Breast epithelium (tissue), 4 donors: ENCODE measurements around the gene COX10. TPM values are rescaled to one million over a fixed set of nuclear protein-coding genes. Genes with fewer than 3 reads are reported as not detected.

Experiments used
- DNase-seq, 2 donors: peaks; one replicate each; pipeline ENCODE4 v3.0.0-alpha.2; 2019; ENCODE audit warnings: low spot score in 2 of 2
- H3K27ac ChIP-seq, 2 donors: fragments of 200-600 bp; sonication (generic) in 1 of 2; one replicate each; pipeline ENCODE4 v1.5.1; 2016 to 2019; ENCODE audit warnings: mild to moderate bottlenecking in 1 of 2
- H3K27me3 ChIP-seq, 2 donors: fragments of 200-600 bp; sonication (generic) in 1 of 2; one replicate each; pipeline versions ENCODE4 v1.5.1 to v1.6.0; 2017 to 2019; ENCODE audit warnings: control low read depth in 1 of 2, mild to moderate bottlenecking in 1 of 2
- H3K36me3 ChIP-seq: fragments of 200-600 bp; one replicate; pipeline ENCODE4 v1.5.1; 2019
- H3K4me1 ChIP-seq, 2 donors: fragments of 200-600 bp; sonication (generic); one replicate each; pipeline ENCODE4 v1.5.1; 2016 to 2019; ENCODE audit warnings: control low read depth in 1 of 2
- H3K4me3 ChIP-seq, 3 donors: fragments of 200-600 bp; sonication (generic); 1 replicate in 2 of 3; 2 replicates in 1 of 3; pipeline ENCODE4 v1.5.1; 2016 to 2019; ENCODE audit warnings: mild to moderate bottlenecking in 3 of 3, moderate library complexity in 2 of 3
- H3K9me3 ChIP-seq, 2 donors: fragments of 200-600 bp; sonication (generic) in 1 of 2; one replicate each; pipeline ENCODE4 v1.5.1; 2016 to 2019; ENCODE audit warnings: control low read depth in 1 of 2
- POLR2A ChIP-seq: fragments of 450-650 bp; IDR thresholded peaks from one replicate; pipeline ENCODE4 v1.6.1; 2016; ENCODE audit warnings: antibody characterized with exemption, mild to moderate bottlenecking, moderate library complexity
- POLR2AphosphoS5 ChIP-seq, 3 donors: sonication (generic); formaldehyde crosslinking; IDR thresholded peaks; one replicate each; pipeline ENCODE4 v1.6.1; 2017; ENCODE audit warnings: antibody characterized with exemption in 3 of 3
- intact Hi-C: fragments of 100-400 bp; cut with DNase I; formaldehyde crosslinking; loops from one replicate; pipeline ENCODE4 v1.15.1; 2023; ENCODE audit warnings: low total_unique reads
- total RNA-seq, 3 donors: library from RNA; depleted of rRNA; stranded (reverse); fragments of >200 nt; gene quantifications; one replicate each; pipeline ENCODE4 v1.1.0, GENCODE V29; 2016
- TF ChIP-seq, protein P1 (sequence below), 3 donors: fragments of 450-650 bp; IDR thresholded peaks; one replicate each; pipeline ENCODE4 v1.5.1; 2016 to 2017; ENCODE audit warnings: antibody characterized with exemption in 3 of 3, mild to moderate bottlenecking in 3 of 3, moderate library complexity in 3 of 3

Gene COX10
- total RNA-seq, 3 donors from 2014 or later = 18.0 to 30.6 (median 18.2) TPM

DNA sequence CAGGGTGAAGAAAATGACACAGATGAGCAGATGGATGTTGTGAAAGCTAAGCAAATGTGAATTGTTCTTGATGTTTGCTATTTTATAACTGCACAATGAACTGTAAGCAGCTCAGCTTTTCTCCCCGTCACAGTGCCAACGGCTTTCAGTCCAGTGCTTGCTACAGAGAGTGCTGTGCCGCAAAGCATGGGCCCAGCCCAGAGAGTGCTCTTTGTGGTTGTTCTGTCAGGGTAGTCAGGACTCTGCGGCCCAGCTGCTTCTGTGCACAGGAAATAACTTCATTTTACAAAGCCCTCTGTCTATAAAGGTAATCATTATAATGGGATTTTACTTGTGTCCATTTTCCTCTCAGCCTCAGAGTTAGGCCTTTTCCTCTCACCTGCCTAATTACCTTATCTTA, 128.3 kb downstream of the COX10 start:
- no peak for DNase-seq
- Histone ChIP-seq H3K9me3 (no peaks in the 10 kb centered on the region), H3K4me3 (no peak overlapping the region), H3K27ac (no peak overlapping the region), H3K4me1 (no peaks in the 10 kb centered on the region), H3K27me3 (no peaks in the 10 kb centered on the region), H3K36me3 (no peaks in the 10 kb centered on the region)
- TF ChIP-seq, protein P1, sequence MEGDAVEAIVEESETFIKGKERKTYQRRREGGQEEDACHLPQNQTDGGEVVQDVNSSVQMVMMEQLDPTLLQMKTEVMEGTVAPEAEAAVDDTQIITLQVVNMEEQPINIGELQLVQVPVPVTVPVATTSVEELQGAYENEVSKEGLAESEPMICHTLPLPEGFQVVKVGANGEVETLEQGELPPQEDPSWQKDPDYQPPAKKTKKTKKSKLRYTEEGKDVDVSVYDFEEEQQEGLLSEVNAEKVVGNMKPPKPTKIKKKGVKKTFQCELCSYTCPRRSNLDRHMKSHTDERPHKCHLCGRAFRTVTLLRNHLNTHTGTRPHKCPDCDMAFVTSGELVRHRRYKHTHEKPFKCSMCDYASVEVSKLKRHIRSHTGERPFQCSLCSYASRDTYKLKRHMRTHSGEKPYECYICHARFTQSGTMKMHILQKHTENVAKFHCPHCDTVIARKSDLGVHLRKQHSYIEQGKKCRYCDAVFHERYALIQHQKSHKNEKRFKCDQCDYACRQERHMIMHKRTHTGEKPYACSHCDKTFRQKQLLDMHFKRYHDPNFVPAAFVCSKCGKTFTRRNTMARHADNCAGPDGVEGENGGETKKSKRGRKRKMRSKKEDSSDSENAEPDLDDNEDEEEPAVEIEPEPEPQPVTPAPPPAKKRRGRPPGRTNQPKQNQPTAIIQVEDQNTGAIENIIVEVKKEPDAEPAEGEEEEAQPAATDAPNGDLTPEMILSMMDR (IDR thresholded peaks at IDR 0.05) = no peak
- TF ChIP-seq POLR2A (no peak), POLR2AphosphoS5 (IDR thresholded peaks at IDR 0.05) (no peak)
- intact Hi-C loops = no loop called here

DNA sequence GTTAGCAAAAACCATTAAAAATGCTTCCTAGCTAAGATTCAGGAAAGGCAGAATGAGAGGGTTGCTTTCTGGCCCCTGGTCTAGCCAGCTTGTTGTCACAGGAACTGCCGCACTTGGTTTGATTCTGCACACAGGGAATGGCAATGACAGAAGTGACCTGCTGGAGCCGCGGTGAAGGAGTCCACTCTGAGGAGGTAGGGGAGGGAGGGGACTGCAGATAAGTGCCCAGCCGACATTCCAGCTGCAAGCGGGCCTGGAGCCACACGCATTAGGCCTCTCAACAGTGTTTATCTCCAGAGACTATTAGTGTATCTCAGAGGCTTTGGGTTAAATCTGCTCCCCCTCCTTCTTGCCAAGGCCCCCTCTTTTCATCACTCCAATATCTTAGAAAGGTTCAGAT, 128.7 kb downstream of the COX10 start:
- Histone ChIP-seq H3K27me3 (no peaks in the 10 kb centered on the region), H3K9me3 (no peaks in the 10 kb centered on the region), H3K36me3 (no peaks in the 10 kb centered on the region), H3K27ac (no peak overlapping the region), H3K4me3 (no peak overlapping the region), H3K4me1 (no peaks in the 10 kb centered on the region)
- no peak for DNase-seq
- TF ChIP-seq POLR2AphosphoS5 (IDR thresholded peaks at IDR 0.05) = no peak
- TF ChIP-seq, protein P1 (IDR thresholded peaks at IDR 0.05) = no peak
- no peak for TF ChIP-seq POLR2A
- intact Hi-C loops = no loop called here

DNA sequence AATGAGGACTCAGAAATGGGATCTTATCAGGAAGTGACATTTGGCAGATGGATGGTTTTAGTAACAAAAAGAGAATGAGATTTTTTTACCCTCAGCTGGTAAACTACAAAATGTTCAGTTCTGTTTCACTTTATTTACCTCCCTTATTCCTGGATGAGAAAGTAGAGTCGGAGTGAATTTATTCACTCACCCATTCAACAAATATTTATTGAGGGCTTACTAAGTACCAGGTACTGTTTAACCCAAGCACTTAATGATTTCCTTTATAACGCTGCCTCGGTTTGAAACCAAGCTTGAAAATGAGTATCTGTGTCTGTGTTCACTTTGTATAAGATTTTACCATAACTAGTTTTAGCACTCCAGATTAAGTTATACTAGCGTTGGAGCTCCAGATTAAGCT, 129.3 kb downstream of the COX10 start:
- intact Hi-C loops = no loop called here
- H3K4me1 ChIP-seq = no peaks in the 10 kb centered on the region
- H3K27me3 ChIP-seq = no peaks in the 10 kb centered on the region
- TF ChIP-seq, protein P1 (IDR thresholded peaks at IDR 0.05) = no peak
- no peak for TF ChIP-seq POLR2AphosphoS5 (IDR thresholded peaks at IDR 0.05)
- no peaks in the 10 kb centered on the region for H3K36me3 ChIP-seq
- no peak overlapping the region for H3K27ac ChIP-seq
- no peak overlapping the region for H3K4me3 ChIP-seq
- H3K9me3 ChIP-seq = no peaks in the 10 kb centered on the region
- DNase-seq = no peak

DNA sequence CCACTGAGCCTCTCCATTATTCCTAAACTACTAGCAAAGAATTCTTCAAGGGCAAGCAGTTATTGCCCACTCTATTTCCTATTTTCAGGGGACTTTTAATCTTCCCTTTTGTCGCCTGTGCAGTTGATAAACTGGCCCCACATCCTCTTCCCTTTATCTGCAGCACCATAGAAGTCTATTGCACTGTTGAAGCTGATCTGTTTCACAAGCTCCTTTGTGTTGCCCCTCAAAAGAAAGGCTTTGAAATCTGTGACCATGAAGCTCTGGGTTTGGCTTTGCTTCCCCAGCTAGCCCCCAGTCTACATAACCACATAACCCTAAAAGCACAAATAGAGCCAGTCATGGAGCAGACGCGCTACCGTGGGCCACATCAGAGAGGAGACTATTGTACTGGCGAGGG, 130.3 kb downstream of the COX10 start:
- Histone ChIP-seq H3K27ac (no peak overlapping the region), H3K9me3 (no peaks in the 10 kb centered on the region), H3K36me3 (no peaks in the 10 kb centered on the region), H3K27me3 (no peaks in the 10 kb centered on the region), H3K4me3 (no peak overlapping the region), H3K4me1 (no peaks in the 10 kb centered on the region)
- intact Hi-C loops = no loop called here
- DNase-seq = no peak
- TF ChIP-seq POLR2AphosphoS5 (IDR thresholded peaks at IDR 0.05) (no peak), POLR2A (no peak)
- TF ChIP-seq, protein P1 (IDR thresholded peaks at IDR 0.05) = no peak

DNA sequence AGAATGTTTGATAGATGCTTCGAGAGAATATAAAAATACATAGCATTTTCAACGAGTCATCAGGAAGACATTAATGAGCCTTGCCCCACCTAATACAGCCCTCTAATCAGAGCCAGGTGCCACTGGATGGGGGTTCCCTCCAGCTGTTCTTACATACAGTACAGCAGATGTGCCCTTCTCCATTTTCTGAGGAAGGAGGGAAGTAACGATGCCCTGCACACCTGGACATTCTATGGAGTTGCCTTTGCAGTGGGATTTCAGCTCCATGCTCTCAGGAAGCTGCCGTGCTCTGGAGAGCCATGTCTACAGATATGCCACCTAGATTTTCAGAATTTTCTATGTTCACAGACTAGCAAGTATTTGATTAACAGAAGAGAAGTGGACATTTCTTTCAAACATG, 131.1 kb downstream of the COX10 start:
- TF ChIP-seq, protein P1 (IDR thresholded peaks at IDR 0.05) = no peak
- no peak for TF ChIP-seq POLR2AphosphoS5 (IDR thresholded peaks at IDR 0.05)
- TF ChIP-seq POLR2A = no peak
- Histone ChIP-seq H3K27me3 (no peaks in the 10 kb centered on the region), H3K4me1 (no peaks in the 10 kb centered on the region), H3K27ac (no peak overlapping the region), H3K9me3 (no peaks in the 10 kb centered on the region), H3K36me3 (no peaks in the 10 kb centered on the region), H3K4me3 (no peak overlapping the region)
- intact Hi-C loops = no loop called here
- DNase-seq = no peak
